ENCODE measurements around the gene TIAM1.

Gene TIAM1

GRCh38 chr21:31343680-31344480, at the start of gene TIAM1:
TIAM1 (minus strand) TSS chr21:31344261; CDS start chr21:31266972, 77,289 bp downstream.
- DNase-seq: peak; percentile 26

DNA sequence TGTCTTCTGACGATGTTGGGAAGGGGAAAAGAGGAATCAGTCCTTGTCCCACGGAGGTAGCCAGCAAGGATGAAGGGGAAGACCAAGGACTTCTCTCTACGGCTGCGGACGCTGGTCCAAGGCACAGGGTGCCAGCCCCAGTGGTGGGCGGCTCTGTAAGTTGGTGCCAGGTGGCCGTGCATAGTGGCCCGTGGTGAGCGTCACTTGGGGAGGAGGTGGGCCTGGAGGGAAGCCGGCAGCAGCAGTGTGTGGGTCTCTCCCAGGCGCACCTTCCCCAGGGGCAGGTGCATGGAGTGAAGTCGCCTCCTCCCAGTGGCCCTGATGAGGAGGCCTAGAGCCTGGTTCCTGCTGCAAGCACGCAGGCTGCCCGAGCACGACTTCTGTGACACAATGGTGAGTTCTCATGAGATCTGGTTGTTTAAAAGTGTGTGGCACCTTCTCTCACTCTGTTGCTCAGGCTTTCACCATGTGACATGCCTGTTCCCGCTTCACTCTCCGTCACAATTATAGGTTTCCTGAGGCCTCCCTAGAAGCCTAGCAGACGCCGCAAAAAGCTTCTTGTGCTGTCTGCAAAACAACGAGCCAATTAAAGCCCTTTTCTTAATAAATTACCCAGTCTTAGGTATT, 43.6 kb upstream of the TIAM1 start:
- DNase-seq: no peak

DNA sequence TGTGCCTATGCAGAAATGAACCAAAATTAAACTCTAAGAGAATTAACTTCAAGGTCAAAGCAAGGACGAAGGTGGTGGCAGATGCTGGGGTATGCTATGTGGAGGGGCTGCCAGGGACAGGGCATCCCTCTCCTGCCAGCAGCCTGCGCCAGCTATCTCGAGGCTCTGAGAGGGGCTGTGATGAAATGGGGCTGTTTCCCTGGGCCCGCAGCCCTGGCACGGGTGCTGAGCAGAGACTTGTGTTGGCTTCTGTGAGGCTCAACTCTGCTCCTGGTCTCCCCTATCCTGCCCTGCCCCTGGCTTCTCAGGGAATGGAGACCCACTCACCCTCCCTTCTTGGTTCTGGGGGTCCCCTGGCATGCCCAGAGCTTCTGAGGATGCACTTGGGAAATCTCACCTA, 41.9 kb upstream of the TIAM1 start:
- DNase-seq: no peak

GRCh38 chr21:31383770-31384169, 39.7 kb upstream of the TIAM1 start:
- DNase-seq: no peak

DNA sequence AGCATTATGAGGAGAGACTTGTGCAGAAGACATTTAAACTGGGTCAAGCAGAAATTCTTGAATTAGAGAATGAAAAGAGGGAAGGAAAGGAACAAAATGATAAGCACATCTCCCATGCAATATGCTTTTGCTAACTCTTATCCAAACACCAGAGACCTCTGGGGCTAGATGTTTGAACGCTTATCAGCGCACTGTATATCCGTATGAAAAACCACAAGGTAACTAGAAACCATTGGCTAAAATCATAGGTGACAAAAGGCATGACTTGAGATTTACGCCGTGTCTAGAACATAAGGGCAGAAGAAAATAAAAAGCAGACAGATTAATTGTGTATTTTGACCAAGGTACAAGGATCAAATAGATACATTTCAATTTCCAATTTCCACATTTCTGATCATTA, 38.0 kb upstream of the TIAM1 start:
- no peak for DNase-seq

DNA sequence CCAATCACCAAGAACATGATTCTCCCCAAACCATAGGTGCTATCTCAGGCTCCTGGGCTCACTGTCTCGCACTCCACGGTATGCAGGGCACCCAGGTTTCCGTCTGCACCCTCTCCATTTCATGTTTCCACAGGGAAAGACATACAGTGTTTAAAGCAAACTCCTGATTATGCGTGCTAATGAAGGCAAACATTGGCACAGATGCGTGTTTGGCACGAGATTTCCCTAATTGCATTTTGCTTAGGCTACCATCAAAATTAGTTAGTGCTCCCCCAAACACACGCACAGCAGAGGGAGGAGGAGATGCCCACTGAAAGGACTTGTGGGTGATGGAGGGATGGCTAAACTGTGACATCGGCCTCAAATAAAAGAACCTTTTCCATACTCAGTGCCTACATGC, 32.2 kb upstream of the TIAM1 start:
- DNase-seq: no peak

GRCh38 chr21:31374395-31374794, 30.3 kb upstream of the TIAM1 start:
- DNase-seq: no peak

DNA sequence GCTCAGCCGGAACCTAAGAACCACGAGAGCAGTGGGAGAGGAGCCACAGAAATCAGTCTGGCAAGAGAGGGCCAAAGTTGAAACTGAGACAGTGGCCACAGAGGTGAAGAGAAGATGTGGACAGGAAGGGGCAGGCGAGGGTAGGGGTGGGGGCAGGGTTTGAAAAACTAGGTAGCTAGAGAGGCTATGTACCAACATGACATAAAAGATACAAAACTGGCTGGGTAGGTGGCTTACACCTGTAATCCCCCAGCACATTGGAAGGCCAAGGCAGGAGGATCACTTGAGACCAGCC, 28.4 kb upstream of the TIAM1 start:
- DNase-seq: no peak

GRCh38 chr21:31371715-31372470, 27.8 kb upstream of the TIAM1 start:
- DNase-seq: no peak

- DNase-seq: no peak
Measured at GRCh38 chr21:31370893-31371544, 27.0 kb upstream of the TIAM1 start.

DNA sequence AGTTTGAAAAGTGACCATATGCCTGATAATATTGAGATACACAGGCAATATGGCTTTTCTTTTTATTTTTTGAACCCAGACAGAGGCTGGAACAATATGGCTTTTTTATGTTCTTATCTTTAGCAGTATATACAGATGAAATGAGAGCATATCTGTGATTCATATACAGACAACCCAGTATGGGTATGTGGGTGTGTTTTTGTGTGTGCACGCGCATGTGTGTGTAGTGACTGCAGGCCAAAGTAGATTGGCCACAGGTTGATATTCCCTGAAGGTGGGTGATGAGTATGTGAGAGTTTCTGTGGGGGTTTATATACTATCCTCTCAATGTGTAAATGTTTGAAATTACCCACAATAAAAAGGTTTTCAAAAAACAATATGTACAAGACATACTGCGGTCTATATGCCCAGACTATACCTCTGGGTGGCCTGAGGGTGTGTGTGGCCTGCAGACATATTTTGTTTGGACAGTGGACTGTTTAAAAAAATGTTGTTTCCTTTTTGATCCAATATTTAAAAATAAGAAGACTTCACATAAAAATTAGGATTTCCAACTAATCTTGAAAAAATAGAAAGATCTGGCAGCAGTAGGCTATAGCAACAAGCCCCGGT, 26.3 kb upstream of the TIAM1 start:
- no peak for DNase-seq

DNA sequence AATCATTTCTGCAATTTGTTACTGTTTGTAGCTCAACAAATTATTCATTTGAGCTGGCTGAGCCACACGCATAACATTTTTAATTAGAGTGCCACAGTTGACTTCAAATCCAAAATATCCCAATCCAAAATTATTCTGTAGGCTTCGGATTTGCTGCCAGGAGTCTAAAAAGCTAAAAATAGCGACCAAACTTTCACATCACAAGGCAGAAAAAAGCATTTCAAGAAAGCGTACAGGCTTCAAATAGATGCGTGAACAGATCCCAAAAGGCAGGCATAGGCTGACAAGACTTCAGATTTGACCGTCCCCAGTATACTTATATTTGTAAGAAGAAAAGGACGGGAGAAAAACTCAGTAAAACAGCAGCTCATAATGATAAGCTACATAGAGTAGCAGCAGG, 24.3 kb upstream of the TIAM1 start:
- DNase-seq: no peak

DNA sequence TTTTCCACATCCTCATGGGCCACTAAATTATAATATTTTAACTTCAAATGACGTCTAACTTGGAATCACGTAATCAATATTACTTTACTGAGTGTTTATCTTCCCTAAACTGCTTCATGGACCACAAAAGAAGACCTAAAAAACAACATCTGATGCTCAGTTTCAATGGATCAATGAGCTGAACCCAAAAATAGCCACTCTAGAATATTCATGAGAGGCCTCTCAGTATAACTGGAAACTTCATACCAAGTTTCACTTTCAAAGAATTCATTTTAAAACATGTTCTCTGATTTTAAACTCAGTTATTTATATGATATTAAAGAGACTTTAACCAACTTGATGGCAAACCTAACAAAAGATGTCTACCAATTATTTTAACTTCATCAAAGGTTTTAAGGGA, 23.7 kb upstream of the TIAM1 start:
- no peak for DNase-seq

- no peak for DNase-seq
Measured at GRCh38 chr21:31366825-31367224, 22.8 kb upstream of the TIAM1 start.

DNA sequence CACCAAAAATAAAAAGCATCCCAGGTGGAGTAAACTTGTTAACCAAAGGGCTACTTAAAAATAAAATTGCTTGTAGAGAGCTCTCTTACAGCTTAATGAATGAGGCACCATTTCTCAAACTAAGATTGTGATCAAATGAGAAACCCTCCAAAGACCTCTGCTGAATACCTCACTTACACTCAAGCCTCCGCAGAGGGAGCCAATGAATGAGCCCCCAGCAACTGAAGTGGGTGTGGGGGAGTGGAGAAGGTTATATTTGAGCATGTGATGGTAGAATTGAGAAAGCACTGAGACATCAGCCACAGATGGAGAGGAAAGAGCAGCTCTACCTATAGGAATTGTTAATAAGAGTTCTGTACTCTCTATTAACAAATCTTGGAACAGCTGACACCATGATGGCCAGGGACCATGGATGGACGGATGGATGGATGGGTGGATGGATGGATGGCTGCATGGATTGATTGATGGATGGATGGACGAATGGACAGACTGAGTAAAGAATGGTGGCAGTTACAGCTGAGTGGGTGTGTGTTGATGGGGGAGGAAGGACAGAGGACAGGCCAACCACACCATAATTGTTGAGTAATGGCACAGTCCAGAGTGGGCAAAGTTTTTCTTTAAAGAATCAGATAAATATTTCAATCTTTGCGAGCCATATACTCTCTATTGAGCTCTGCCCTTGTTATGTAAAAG, 20.3 kb upstream of the TIAM1 start:
- no peak for DNase-seq

- no peak for DNase-seq
Measured at GRCh38 chr21:31363720-31364119, 19.7 kb upstream of the TIAM1 start.

DNA sequence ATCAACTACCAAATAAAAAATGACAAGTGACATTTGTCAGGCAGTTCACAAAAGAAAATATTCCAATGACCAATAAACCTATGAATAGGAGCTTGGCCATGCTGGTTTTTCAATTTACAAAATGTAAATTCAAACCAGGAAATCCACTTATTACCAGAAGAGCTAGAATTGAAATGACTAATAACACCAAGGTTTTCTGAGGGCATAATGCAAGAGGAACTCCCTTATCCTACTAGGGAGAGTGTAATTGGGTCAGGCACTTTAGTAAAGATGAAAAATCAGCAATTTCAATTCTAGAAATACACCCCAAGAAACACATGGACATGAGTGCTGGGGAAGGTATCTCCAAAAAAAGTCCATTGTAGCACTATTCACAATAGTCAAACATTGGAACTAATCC, 16.7 kb upstream of the TIAM1 start:
- DNase-seq: no peak

- DNase-seq: no peak
Measured at GRCh38 chr21:31358158-31358557, 14.1 kb upstream of the TIAM1 start.

DNA sequence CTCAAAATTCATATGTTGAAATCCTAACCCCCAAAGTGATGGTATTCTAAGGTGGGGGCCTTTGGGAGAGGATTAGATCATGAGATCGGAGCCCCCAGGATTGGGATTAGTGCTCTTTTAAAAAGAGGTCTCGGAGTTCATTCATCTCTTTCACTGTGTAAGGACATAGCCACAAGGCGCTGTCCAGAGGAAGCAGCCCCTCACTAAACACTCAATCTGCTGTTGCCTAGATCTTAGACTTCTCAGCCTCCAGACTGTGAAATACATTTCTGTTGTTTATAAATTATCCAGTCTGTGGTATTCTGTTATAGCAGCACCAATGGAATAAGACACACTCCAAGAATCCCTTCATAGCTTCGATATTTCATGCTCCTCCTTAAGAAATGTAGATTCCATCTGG, 12.4 kb upstream of the TIAM1 start:
- DNase-seq: no peak

- peak; percentile 61 for DNase-seq
Measured at GRCh38 chr21:31354604-31355443, 10.8 kb upstream of the TIAM1 start.

- DNase-seq: no peak
Measured at GRCh38 chr21:31354122-31354521, 10.1 kb upstream of the TIAM1 start.

- DNase-seq: no peak
Measured at GRCh38 chr21:31352836-31353235, 8.8 kb upstream of the TIAM1 start.

Measured in stimulated activated CD4-positive, alpha-beta T cell treated with anti-CD3 and anti-CD28 coated beads, Interleukin-12 subunit alpha, Interleukin-12 subunit beta, amount 100 ng/mL, for 4 hours (primary cell).